Skeletal muscle tissue (tissue), 4 donors: ENCODE measurements around the gene FKBP14. TPM values are rescaled to one million over a fixed set of nuclear protein-coding genes. Genes with fewer than 3 reads are reported as not detected.
"Not testable (repeated sequence)": the region's sequence is repeated elsewhere in the genome, so short reads cannot be mapped to it uniquely, and the experiment has no call there.

ENCODE experiments used
- H3K27ac ChIP-seq: one replicate; pipeline ENCODE4 v1.7.0; 2013; ENCODE audit warnings: mild to moderate bottlenecking, low read depth, low read length, inconsistent platforms
- H3K27me3 ChIP-seq, 3 donors: one replicate each; pipeline ENCODE4 v1.7.0; 2013; ENCODE audit warnings: low read length in 3 of 3; ENCODE audit not compliant: control insufficient read depth in 3 of 3, insufficient read depth in 3 of 3
- H3K36me3 ChIP-seq, 3 donors: one replicate each; pipeline ENCODE4 v1.7.0; 2013; ENCODE audit warnings: low read length in 3 of 3; ENCODE audit not compliant: control insufficient read depth in 3 of 3, insufficient read depth in 3 of 3
- H3K4me1 ChIP-seq, 3 donors: one replicate each; pipeline ENCODE4 v1.7.0; 2013; ENCODE audit warnings: low read length in 3 of 3, mild to moderate bottlenecking in 3 of 3; ENCODE audit not compliant: control insufficient read depth in 3 of 3, insufficient read depth in 3 of 3
- H3K4me3 ChIP-seq, 3 donors: one replicate each; pipeline ENCODE4 v1.7.0; 2013; ENCODE audit warnings: low read length in 3 of 3
- H3K9ac ChIP-seq, 3 donors: one replicate each; pipeline ENCODE4 v1.7.0; 2013; ENCODE audit warnings: low read length in 3 of 3, mild to moderate bottlenecking in 3 of 3, moderate library complexity in 2 of 3, low read depth in 1 of 3
- H3K9me3 ChIP-seq, 3 donors: one replicate each; pipeline ENCODE4 v1.7.0; 2013; ENCODE audit warnings: low read length in 3 of 3; ENCODE audit not compliant: control insufficient read depth in 3 of 3
- total RNA-seq: library from RNA; depleted of rRNA; stranded (reverse); fragments of >200 nt; gene quantifications from one replicate; pipeline ENCODE4 v1.2.3, GENCODE V29; 2014
- donor health status: Osteomylitis.

Gene FKBP14
- total RNA-seq, 1 donor from 2014 or later, result 13.0 TPM

- H3K27me3 ChIP-seq, H3K27ac ChIP-seq, H3K9ac ChIP-seq, H3K9me3 ChIP-seq, H3K4me1 ChIP-seq, H3K4me3 ChIP-seq: not testable (repeated sequence)
- peaks cover 3 to 24% (median 15%) of the 10 kb centered on the region in 3 donors for H3K36me3 ChIP-seq
Observed at GRCh38 chr7:30061786-30062185, 35.3 kb upstream of the FKBP14 start.

- Histone ChIP-seq H3K36me3 (peaks cover 7 to 30% (median 16%) of the 10 kb centered on the region in 3 donors), H3K27ac (no peak overlapping the region), H3K9ac (no peak overlapping the region), H3K4me1 (no peaks in the 10 kb centered on the region), H3K4me3 (no peak overlapping the region), H3K9me3 (no peaks in the 10 kb centered on the region), H3K27me3 (no peaks in the 10 kb centered on the region)
Observed at GRCh38 chr7:30057741-30058140, 31.2 kb upstream of the FKBP14 start.

GRCh38 chr7:30053068-30053467 is 26.6 kb upstream of the FKBP14 start:
- H3K27ac ChIP-seq, result no peak overlapping the region
- H3K9ac ChIP-seq, result no peak overlapping the region
- no peaks in the 10 kb centered on the region for H3K27me3 ChIP-seq
- H3K9me3 ChIP-seq, result no peaks in the 10 kb centered on the region
- H3K4me3 ChIP-seq, result no peak overlapping the region
- H3K4me1 ChIP-seq, result no peaks in the 10 kb centered on the region
- peaks cover 12 to 35% (median 29%) of the 10 kb centered on the region in 3 donors for H3K36me3 ChIP-seq

GRCh38 chr7:30049173-30049572 is 22.7 kb upstream of the FKBP14 start:
- H3K9me3 ChIP-seq, result no peaks in the 10 kb centered on the region
- H3K4me3 ChIP-seq, result no peak overlapping the region
- no peaks in the 10 kb centered on the region for H3K27me3 ChIP-seq
- no peak overlapping the region for H3K27ac ChIP-seq
- no peak overlapping the region for H3K9ac ChIP-seq
- no peaks in the 10 kb centered on the region for H3K4me1 ChIP-seq
- H3K36me3 ChIP-seq, result peaks cover 12 to 37% (median 35%) of the 10 kb centered on the region in 3 donors

- Histone ChIP-seq H3K27ac (no peak overlapping the region), H3K27me3 (no peaks in the 10 kb centered on the region), H3K36me3 (peaks cover 10 to 34% (median 31%) of the 10 kb centered on the region in 3 donors), H3K4me1 (no peaks in the 10 kb centered on the region), H3K4me3 (no peak overlapping the region), H3K9ac (no peak overlapping the region), H3K9me3 (no peaks in the 10 kb centered on the region)
Observed at GRCh38 chr7:30048582-30048981, 22.1 kb upstream of the FKBP14 start.

GRCh38 chr7:30047124-30047523 is 20.6 kb upstream of the FKBP14 start:
- Histone ChIP-seq H3K36me3 (peaks cover 8 to 30% (median 27%) of the 10 kb centered on the region in 3 donors), H3K4me3 (no peak overlapping the region), H3K4me1 (no peaks in the 10 kb centered on the region), H3K27me3 (no peaks in the 10 kb centered on the region), H3K9me3 (no peaks in the 10 kb centered on the region), H3K27ac (no peak overlapping the region), H3K9ac (no peak overlapping the region)

- Histone ChIP-seq H3K4me3 (no peak overlapping the region), H3K9me3 (no peaks in the 10 kb centered on the region), H3K27me3 (no peaks in the 10 kb centered on the region), H3K36me3 (peaks cover 5 to 30% (median 23%) of the 10 kb centered on the region in 3 donors), H3K9ac (no peak overlapping the region), H3K27ac (no peak overlapping the region), H3K4me1 (no peaks in the 10 kb centered on the region)
Observed at GRCh38 chr7:30046127-30046770, 19.7 kb upstream of the FKBP14 start.

GRCh38 chr7:30041526-30042269 is 15.2 kb upstream of the FKBP14 start:
- H3K9me3 ChIP-seq, result no peaks in the 10 kb centered on the region
- H3K36me3 ChIP-seq, result peaks cover 3 to 11% (median 7%) of the 10 kb centered on the region in 3 donors
- H3K9ac ChIP-seq, result no peak overlapping the region
- H3K27me3 ChIP-seq, result no peaks in the 10 kb centered on the region
- H3K4me1 ChIP-seq, result no peaks in the 10 kb centered on the region
- H3K4me3 ChIP-seq, result no peak overlapping the region
- H3K27ac ChIP-seq, result no peak overlapping the region

- H3K27ac ChIP-seq, result peak overlapping the region; percentile 9
- no peak overlapping the region for H3K4me3 ChIP-seq
- no peak overlapping the region for H3K9ac ChIP-seq
- H3K4me1 ChIP-seq, result no peaks in the 10 kb centered on the region
- peaks cover 0 to 3% (median 0%) of the 10 kb centered on the region in 3 donors for H3K36me3 ChIP-seq
- H3K27me3 ChIP-seq, result no peaks in the 10 kb centered on the region
- no peaks in the 10 kb centered on the region for H3K9me3 ChIP-seq
Observed at GRCh38 chr7:30040938-30041337, 14.4 kb upstream of the FKBP14 start.

GRCh38 chr7:30038196-30038980 is 11.9 kb upstream of the FKBP14 start:
- Histone ChIP-seq H3K36me3 (no peaks in the 10 kb centered on the region), H3K4me3 (no peak overlapping the region), H3K27ac (no peak overlapping the region), H3K9ac (no peak overlapping the region), H3K9me3 (no peaks in the 10 kb centered on the region), H3K27me3 (no peaks in the 10 kb centered on the region), H3K4me1 (no peaks in the 10 kb centered on the region)
